Esophagus muscularis mucosa (tissue), 3 donors: ENCODE data around the gene TSFM.

Experiments used
- POLR2A ChIP-seq: fragments of 450-650 bp; IDR thresholded peaks from one replicate; pipeline ENCODE4 v1.6.1; 2017; ENCODE audit warnings: antibody characterized with exemption, moderate library complexity, mild to moderate bottlenecking, low read depth
- POLR2AphosphoS5 ChIP-seq, 2 donors: sonication (generic); formaldehyde crosslinking; IDR thresholded peaks; one replicate each; pipeline ENCODE4 v1.6.1; 2017; ENCODE audit warnings: antibody characterized with exemption in 2 of 2
- TF ChIP-seq, protein P1 (sequence below), 3 experiments: fragments of 200-600 bp in 2 of 3; fragments of 450-650 bp in 1 of 3; sonication (generic) in 2 of 3; IDR thresholded peaks; one replicate each; pipeline ENCODE4 v1.5.1; 2017 to 2019; ENCODE audit warnings: antibody characterized with exemption in 3 of 3, mild to moderate bottlenecking in 2 of 3, moderate library complexity in 1 of 3

DNA sequence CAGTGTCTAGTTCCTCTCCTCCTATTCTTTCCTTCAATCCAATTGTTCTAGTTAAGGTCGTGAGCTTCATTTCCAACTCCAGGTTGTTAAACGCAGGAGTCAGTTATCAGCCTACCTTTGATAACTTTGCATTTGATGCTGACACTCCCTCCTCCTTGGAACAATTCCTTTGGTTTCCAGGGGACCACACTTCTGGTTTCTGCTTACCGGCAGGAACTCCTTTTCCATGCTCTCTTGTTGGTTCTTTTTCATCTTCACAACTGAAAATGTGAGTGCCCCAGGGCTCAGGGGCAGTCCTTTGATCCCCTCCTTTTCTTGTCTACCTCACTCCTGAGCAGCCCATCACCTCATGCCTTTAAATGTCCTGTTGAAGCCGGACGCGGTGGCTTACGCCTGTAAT, 5.2 kb upstream of the TSFM start:
- TF ChIP-seq, protein P1, sequence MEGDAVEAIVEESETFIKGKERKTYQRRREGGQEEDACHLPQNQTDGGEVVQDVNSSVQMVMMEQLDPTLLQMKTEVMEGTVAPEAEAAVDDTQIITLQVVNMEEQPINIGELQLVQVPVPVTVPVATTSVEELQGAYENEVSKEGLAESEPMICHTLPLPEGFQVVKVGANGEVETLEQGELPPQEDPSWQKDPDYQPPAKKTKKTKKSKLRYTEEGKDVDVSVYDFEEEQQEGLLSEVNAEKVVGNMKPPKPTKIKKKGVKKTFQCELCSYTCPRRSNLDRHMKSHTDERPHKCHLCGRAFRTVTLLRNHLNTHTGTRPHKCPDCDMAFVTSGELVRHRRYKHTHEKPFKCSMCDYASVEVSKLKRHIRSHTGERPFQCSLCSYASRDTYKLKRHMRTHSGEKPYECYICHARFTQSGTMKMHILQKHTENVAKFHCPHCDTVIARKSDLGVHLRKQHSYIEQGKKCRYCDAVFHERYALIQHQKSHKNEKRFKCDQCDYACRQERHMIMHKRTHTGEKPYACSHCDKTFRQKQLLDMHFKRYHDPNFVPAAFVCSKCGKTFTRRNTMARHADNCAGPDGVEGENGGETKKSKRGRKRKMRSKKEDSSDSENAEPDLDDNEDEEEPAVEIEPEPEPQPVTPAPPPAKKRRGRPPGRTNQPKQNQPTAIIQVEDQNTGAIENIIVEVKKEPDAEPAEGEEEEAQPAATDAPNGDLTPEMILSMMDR (IDR thresholded peaks at IDR 0.05), result no peak
- TF ChIP-seq POLR2A, result no peak
- TF ChIP-seq POLR2AphosphoS5 (IDR thresholded peaks at IDR 0.05), result no peak
